Muscle of leg (tissue), 11 donors: ENCODE data around the gene POSTN. TPM values are rescaled to one million over a fixed set of nuclear protein-coding genes. Genes with fewer than 3 reads are reported as not detected.
"Not testable (repeated sequence)": the region's sequence is repeated elsewhere in the genome, so short reads cannot be mapped to it uniquely, and the experiment has no call there.

Experiments used
- DNase-seq: peaks from one replicate; pipeline ENCODE4 v3.0.0; 2013
- H3K27ac ChIP-seq: one replicate; pipeline ENCODE4 v1.5.1; 2013; ENCODE audit warnings: mild to moderate bottlenecking, low read length, control low read depth
- H3K27me3 ChIP-seq: one replicate; pipeline ENCODE4 v1.6.1; 2013; ENCODE audit warnings: low read length; ENCODE audit not compliant: control insufficient read depth, insufficient read depth
- H3K36me3 ChIP-seq: one replicate; pipeline ENCODE4 v1.6.1; 2013; ENCODE audit warnings: low read length; ENCODE audit not compliant: control insufficient read depth, insufficient read depth
- H3K4me1 ChIP-seq: one replicate; pipeline ENCODE4 v1.6.1; 2013; ENCODE audit warnings: low read length; ENCODE audit not compliant: control insufficient read depth, insufficient read depth
- H3K4me3 ChIP-seq: one replicate; pipeline ENCODE4 v1.5.1; 2013; ENCODE audit warnings: low read length, control low read depth
- H3K9me3 ChIP-seq: replicated peaks from 2 replicates; pipeline ENCODE4 v1.6.1; 2013; ENCODE audit warnings: low read depth, low read length; ENCODE audit not compliant: control insufficient read depth
- WGBS: methylation state at CpG from one replicate; pipeline ENCODE4 v1.1.5; 2013; ENCODE audit warnings: missing lambda C conversion rate; ENCODE audit not compliant: insufficient coverage; 5-methylcytosine and 5-hydroxymethylcytosine counted together
- polyA plus RNA-seq, 8 donors: library from polyadenylated mRNA; unstranded; fragments of 120-200 nt; gene quantifications; one replicate each; pipeline versions ENCODE4 v1.2.1 to v1.2.3, GENCODE V29; 2013; ENCODE audit warnings: inconsistent platforms in 1 of 8, low replicate concordance in 1 of 8; ENCODE audit not compliant: insufficient read length in 8 of 8, insufficient read depth in 1 of 8
- total RNA-seq: library from RNA; stranded (reverse); fragments of 120-200 nt; gene quantifications from one replicate; pipeline ENCODE4 v1.2.4, GENCODE V29; 2013

Gene POSTN
- total and polyA plus RNA-seq, 9 donors, result 1,081 to 4,058 (median 2,359) TPM

DNA sequence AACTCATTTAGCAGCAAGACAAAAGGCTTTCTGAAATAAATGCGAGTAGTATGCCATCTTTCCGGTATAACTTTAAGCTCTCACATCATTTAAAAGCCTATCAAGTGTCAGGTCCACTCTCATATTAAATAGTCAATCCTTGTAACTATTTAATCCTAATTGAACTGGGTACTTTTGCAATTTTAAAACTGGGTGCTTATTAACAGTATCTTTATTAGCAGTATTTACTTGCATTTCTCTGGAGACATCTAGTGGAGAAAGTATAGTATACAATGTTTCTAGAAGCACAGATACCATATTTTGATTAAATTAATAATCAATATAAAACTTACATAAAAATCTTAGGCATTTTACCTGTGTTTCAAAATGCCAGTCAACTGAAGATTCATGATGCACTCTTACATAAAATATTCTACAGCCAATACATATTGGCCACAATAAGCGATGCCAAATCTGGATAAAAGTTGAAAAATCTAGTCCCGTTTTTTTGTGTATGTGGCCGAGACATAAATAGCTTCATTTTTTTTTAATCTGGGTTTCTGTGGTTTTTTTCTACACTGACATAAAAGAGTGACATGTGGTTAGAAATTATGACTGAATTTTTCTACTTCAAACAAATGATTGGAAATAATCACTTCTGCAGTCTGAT lies 4.3 kb upstream of the POSTN start:
- H3K9me3 ChIP-seq, result no peaks in the 10 kb centered on the region
- H3K4me1 ChIP-seq, result no peaks in the 10 kb centered on the region
- H3K27me3 ChIP-seq, result no peaks in the 10 kb centered on the region
- WGBS, result no CpG with 5 or more reads among the region's 5 CpGs
- H3K36me3 ChIP-seq, result no peaks in the 10 kb centered on the region
- H3K4me3 ChIP-seq, result no peak overlapping the region
- DNase-seq, result peak; percentile 66
- no peak overlapping the region for H3K27ac ChIP-seq

DNA sequence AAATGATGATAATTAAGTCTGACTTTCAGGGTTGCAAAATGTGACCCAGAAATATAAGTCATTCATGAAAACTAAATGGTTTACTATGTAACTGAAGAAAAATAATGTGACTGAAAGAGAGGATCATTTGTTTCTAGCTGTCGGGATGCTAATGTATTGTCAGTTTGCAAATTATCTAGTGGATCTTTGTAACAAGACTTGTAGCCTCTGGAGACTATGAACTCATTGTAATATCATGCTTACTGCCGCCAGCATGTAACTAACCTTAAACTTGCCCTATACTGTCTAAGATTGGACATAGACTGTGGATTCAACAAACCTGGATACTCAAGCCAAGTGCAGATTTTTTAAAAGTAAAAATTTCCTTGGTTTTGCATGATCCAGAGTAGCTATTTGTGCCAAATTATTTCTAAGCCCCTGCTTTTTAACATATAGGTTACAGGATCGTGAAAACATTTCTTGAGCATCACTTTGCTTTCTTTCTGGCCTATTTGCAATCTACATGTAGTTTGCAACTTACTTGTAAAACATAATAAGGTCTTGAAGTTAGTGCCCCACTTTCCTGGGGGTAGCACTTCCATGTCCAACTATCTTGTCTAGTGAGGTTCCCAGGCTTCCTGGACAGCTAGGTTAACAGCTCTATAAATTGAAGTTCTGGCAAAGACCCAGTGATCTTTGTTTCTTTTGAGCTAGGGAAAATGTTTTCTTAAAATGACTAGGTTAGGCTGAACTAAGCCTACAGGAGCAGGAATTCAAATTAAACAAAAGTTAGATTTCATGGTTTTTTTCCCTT lies 3.3 kb upstream of the POSTN start:
- no CpG with 5 or more reads among the region's 3 CpGs for WGBS
- no peaks in the 10 kb centered on the region for H3K27me3 ChIP-seq
- H3K4me1 ChIP-seq, result no peaks in the 10 kb centered on the region
- no peaks in the 10 kb centered on the region for H3K36me3 ChIP-seq
- no peak overlapping the region for H3K4me3 ChIP-seq
- H3K9me3 ChIP-seq, result no peaks in the 10 kb centered on the region
- peak; percentile 78 for DNase-seq
- H3K27ac ChIP-seq, result peak overlapping the region; percentile 80

DNA sequence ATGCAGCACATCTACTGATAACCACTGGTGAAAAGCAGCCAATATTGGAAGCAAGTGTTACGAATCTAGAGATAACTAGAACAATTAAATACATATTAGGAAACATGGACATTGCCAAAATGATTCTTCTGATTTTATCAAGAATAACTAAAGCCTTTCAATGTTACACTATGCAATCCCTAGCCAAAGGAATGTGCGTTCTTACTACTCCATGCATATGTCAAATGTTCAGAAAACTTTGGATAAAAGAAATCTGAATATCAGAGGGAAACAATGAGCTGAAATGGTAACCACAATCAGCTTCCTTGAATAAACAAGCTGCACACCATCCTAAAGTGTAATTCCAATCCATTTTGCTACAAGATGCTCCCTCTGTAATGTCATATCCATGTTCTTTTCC lies 951 bp upstream of the POSTN start:
- H3K27ac ChIP-seq, result peak overlapping the region; percentile 89
- no peaks in the 10 kb centered on the region for H3K27me3 ChIP-seq
- no peaks in the 10 kb centered on the region for H3K9me3 ChIP-seq
- no CpG with 5 or more reads among the region's 2 CpGs for WGBS
- peak; percentile 59 for DNase-seq
- H3K36me3 ChIP-seq, result no peaks in the 10 kb centered on the region
- H3K4me1 ChIP-seq, result no peaks in the 10 kb centered on the region
- peak overlapping the region; percentile 50 for H3K4me3 ChIP-seq

DNA sequence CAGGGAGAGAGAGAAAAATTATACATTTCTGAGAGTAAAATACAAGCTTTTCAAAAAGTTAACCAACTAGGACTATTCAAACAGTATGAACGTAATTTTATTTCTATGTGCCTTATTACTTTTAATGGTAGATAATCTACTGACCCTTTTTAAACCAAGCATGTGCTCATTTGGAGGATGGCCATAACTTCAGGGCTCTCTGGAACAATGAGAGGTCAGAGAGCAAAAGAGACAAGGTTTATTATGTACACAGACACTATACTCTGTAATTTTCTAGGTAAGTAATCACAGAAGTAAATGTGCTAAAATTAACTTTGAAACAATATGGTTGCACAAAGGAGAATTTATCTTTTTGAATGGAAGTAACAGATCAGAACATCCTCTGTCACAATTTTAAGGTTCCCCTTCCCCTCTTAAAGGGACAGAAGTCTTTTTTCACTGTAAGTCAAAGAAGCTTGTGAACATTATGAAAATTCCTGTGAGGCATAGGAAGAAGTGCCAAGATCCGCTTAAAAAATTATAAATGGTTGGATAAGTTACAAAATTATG lies 1.0 kb downstream of the POSTN start:
- peak; percentile 72 for DNase-seq
- no CpG with 5 or more reads among the region's 2 CpGs for WGBS
- Histone ChIP-seq H3K4me1 (no peaks in the 10 kb centered on the region), H3K27me3 (no peaks in the 10 kb centered on the region), H3K4me3 (peak overlapping the region; percentile 50), H3K27ac (peak overlapping the region; percentile 89), H3K36me3 (no peaks in the 10 kb centered on the region), H3K9me3 (no peaks in the 10 kb centered on the region)

DNA sequence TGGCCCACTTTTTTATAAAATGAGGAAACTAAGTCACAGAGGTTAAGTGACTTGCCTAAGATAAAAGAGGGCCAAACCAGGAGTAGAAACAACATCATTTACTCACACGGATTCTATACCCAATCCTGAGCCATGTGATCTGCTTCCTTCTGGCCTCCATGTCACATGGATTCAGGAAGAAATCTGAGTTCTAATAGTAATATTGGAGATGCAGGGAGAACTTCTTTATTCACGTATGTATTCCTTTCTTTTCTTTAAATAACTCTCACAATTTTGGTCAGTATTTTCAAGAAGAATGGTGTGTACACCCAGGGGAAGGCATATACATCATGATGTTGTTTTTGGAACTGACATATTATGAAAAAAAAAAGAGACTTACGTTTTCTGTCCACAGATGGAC lies 1.8 kb downstream of the POSTN start:
- H3K9me3 ChIP-seq, result no peaks in the 10 kb centered on the region
- H3K27me3 ChIP-seq, result no peaks in the 10 kb centered on the region
- peak overlapping the region; percentile 89 for H3K27ac ChIP-seq
- peak; percentile 71 for DNase-seq
- no CpG with 5 or more reads among the region's 3 CpGs for WGBS
- H3K4me1 ChIP-seq, result no peaks in the 10 kb centered on the region
- H3K36me3 ChIP-seq, result no peaks in the 10 kb centered on the region
- H3K4me3 ChIP-seq, result peak overlapping the region; percentile 50

DNA sequence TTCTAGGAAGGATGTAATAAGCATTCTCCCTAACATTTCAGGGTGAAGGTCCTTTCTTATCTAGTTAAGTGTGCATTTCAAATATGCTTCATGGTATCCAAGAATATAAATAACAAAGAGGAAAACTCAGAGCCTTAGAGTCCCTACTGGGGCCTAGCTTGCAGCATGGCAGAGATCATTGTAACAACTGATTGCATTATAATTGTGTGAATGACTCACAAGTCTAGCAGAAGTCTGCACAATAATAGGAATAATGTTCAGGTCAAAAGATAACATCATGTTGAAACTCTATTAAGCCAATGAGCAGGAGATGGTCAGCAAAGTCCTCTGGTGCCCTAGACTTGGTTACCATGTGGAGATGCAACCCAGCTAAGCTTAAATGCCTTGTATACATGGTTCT lies 3.4 kb downstream of the POSTN start:
- Histone ChIP-seq H3K4me1 (no peaks in the 10 kb centered on the region), H3K4me3 (peak overlapping the region; percentile 50), H3K27me3 (no peaks in the 10 kb centered on the region), H3K36me3 (no peaks in the 10 kb centered on the region), H3K27ac (peak overlapping the region; percentile 89), H3K9me3 (no peaks in the 10 kb centered on the region)
- DNase-seq, result peak; percentile 58

DNA sequence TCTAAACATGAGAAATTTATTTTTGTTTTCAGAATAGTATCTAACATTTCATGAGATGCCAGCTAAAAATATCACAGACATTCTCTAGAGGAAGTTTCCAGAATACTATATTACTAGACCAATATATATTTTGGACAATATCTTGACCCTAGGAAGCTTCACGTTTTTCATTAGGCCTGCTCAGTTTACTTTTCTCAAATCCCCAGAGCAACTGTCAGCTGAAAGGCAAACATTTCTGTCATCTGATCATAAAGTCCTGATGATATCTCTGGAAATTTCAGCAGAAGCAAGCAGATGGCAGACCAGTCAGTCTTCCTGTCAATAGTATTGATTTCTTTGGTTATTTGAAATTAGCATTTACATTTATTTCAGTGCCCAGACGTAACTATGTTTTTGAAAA lies 4.0 kb downstream of the POSTN start:
- no peaks in the 10 kb centered on the region for H3K27me3 ChIP-seq
- H3K4me1 ChIP-seq, result no peaks in the 10 kb centered on the region
- H3K36me3 ChIP-seq, result no peaks in the 10 kb centered on the region
- peak overlapping the region; percentile 50 for H3K4me3 ChIP-seq
- peak overlapping the region; percentile 89 for H3K27ac ChIP-seq
- 0% methylated on average over 1 of the region's 2 CpGs for WGBS
- peak; percentile 74 for DNase-seq
- no peaks in the 10 kb centered on the region for H3K9me3 ChIP-seq

DNA sequence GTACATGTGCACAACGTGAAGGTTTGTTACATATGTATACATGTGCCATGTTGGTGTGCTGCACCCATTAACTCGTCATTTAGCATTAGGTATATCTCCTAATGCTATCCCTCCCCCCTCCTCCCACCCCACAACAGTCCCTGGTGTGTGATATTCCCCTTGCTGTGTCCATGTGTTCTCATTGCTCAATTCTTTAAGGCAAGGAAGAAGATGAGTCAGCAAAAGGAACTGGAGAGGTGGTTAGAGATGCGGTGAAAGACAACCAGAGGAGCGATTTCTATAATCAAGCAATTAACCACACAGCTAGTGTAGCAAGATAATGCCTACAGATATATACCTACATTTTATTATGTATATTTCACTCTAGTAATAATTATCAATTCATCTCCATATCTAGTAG lies 9.2 kb downstream of the POSTN start:
- not testable (repeated sequence) for H3K9me3 ChIP-seq, H3K27me3 ChIP-seq, H3K36me3 ChIP-seq, DNase-seq, H3K4me3 ChIP-seq, H3K4me1 ChIP-seq, H3K27ac ChIP-seq
- WGBS, result no CpG with 5 or more reads among the region's 4 CpGs

DNA sequence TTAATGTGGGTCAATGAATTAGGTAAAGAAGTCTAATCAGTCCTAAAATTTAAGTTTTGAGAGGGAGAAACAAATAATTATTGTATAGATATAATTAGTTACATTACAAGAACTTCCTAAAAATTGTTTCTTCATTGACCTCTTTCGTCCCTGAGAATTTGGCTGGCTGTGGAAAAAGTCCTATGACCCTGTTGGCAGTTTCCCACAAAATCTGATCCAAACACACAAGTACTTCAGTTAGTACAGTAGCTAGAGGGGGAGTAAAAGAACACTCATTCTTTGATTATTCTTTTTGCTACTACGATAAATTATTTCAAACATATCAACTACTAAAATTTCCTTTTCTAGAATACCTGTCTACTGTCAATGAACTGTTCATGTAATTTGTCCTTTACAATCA lies 11.3 kb downstream of the POSTN start:
- Histone ChIP-seq H3K9me3 (no peaks in the 10 kb centered on the region), H3K4me3 (no peak overlapping the region), H3K27ac (no peak overlapping the region), H3K4me1 (no peaks in the 10 kb centered on the region), H3K36me3 (peaks cover 7% of the 10 kb centered on the region), H3K27me3 (no peaks in the 10 kb centered on the region)
- no CpG with 5 or more reads among the region's 2 CpGs for WGBS
- DNase-seq, result peak; percentile 63

DNA sequence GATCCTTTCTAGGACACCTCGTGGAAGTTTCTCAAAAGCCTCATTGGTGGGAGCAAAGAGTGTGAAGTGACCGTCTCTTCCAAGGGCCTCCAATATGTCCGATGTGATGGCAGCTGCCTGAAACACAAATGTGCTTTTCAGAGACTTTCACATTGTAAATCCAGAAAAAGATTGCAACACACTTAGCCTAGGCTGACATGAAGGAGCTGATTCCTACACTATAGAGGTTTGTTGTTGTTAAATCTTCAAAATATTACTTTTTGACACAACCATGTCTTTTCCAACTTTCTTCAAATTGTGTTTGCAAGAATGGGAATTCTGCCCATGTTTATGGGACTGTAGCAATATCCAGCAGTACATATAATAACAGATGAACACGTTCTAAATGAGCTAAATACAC lies 12.4 kb downstream of the POSTN start:
- 93% methylated on average over 3 of the region's 4 CpGs for WGBS
- Histone ChIP-seq H3K4me1 (no peaks in the 10 kb centered on the region), H3K27me3 (no peaks in the 10 kb centered on the region), H3K27ac (no peak overlapping the region), H3K9me3 (no peaks in the 10 kb centered on the region), H3K4me3 (no peak overlapping the region), H3K36me3 (peaks cover 8% of the 10 kb centered on the region)
- DNase-seq, result no peak
